ENCODE measurements around the gene WDHD1.
"Not testable (repeated sequence)": the region's sequence is repeated elsewhere in the genome, so short reads cannot be mapped to it uniquely, and the experiment has no call there.

WDHD1 gene

GRCh38 chr14:55026793-55027561 lies at the start of gene WDHD1, which contains the start of gene SOCS4:
Gene WDHD1 (minus strand): TSS chr14:55027099. CDS start chr14:55026787, 312 bp downstream.
Gene SOCS4 (plus strand): TSS chr14:55027236. CDS start chr14:55043042, 15,806 bp downstream.
- peak; percentile 97 for DNase-seq

- no peak for DNase-seq
Measured at GRCh38 chr14:55075628-55076175, 48.8 kb upstream of the WDHD1 start.

- DNase-seq = no peak
Measured at GRCh38 chr14:55074662-55075061, 47.8 kb upstream of the WDHD1 start.

- DNase-seq = no peak
Measured at GRCh38 chr14:55073856-55074255, 47.0 kb upstream of the WDHD1 start.

GRCh38 chr14:55071870-55072640 lies 45.2 kb upstream of the WDHD1 start:
- peak; percentile 37 for DNase-seq

GRCh38 chr14:55070981-55071411 lies 44.1 kb upstream of the WDHD1 start:
- DNase-seq = peak; percentile 55

GRCh38 chr14:55066223-55066622 lies 39.3 kb upstream of the WDHD1 start:
- DNase-seq = no peak

GRCh38 chr14:55065411-55065810 lies 38.5 kb upstream of the WDHD1 start:
- DNase-seq = no peak

GRCh38 chr14:55064896-55065295 lies 38.0 kb upstream of the WDHD1 start:
- not testable (repeated sequence) for DNase-seq

- DNase-seq = no peak
Measured at GRCh38 chr14:55062517-55063351, 35.8 kb upstream of the WDHD1 start.

GRCh38 chr14:55059333-55059732 lies 32.4 kb upstream of the WDHD1 start:
- no peak for DNase-seq

GRCh38 chr14:55057919-55058318 lies 31.0 kb upstream of the WDHD1 start:
- DNase-seq = no peak

- DNase-seq = no peak
Measured at GRCh38 chr14:55054098-55054497, 27.2 kb upstream of the WDHD1 start.

GRCh38 chr14:55053500-55053899 lies 26.6 kb upstream of the WDHD1 start:
- no peak for DNase-seq

- DNase-seq = no peak
Measured at GRCh38 chr14:55053018-55053417, 26.1 kb upstream of the WDHD1 start.

GRCh38 chr14:55052269-55052930 lies 25.5 kb upstream of the WDHD1 start:
- DNase-seq = no peak

GRCh38 chr14:55051423-55052268 lies 24.7 kb upstream of the WDHD1 start, which contains the start of gene MAPK1IP1L:
Gene MAPK1IP1L (plus strand): TSS chr14:55051647. CDS start chr14:55061684, 10,037 bp downstream.
- DNase-seq = peak; percentile 96

- DNase-seq = no peak
Measured at GRCh38 chr14:55051165-55051422, 24.2 kb upstream of the WDHD1 start.

- DNase-seq = no peak
Measured at GRCh38 chr14:55048900-55049436, 22.1 kb upstream of the WDHD1 start.

- DNase-seq = no peak
Measured at GRCh38 chr14:55047301-55048053, 20.6 kb upstream of the WDHD1 start.
